ENCODE data around the gene UAP1. TPM values are rescaled to one million over a fixed set of nuclear protein-coding genes. Genes with fewer than 3 reads are reported as not detected.
"Not testable (repeated sequence)": the region's sequence is repeated elsewhere in the genome, so short reads cannot be mapped to it uniquely, and the experiment has no call there.

Gene UAP1
- total RNA-seq, 1 donor from 2014 or later: 24.0 TPM

- intact Hi-C loops (cut with micrococcal nuclease): no loop called here
Measured at GRCh38 chr1:162564762-162565218, 3.3 kb downstream of the UAP1 start.

GRCh38 chr1:162565460-162565859, 3.9 kb downstream of the UAP1 start:
- intact Hi-C loops (cut with micrococcal nuclease): no loop called here

GRCh38 chr1:162566870-162567269, 5.3 kb downstream of the UAP1 start:
- intact Hi-C loops (cut with micrococcal nuclease): no loop called here

- intact Hi-C loops (cut with micrococcal nuclease): no loop called here
Measured at GRCh38 chr1:162568802-162569201, 7.3 kb downstream of the UAP1 start.

GRCh38 chr1:162570718-162571117, 9.2 kb downstream of the UAP1 start:
- intact Hi-C loops (cut with micrococcal nuclease): no loop called here

GRCh38 chr1:162571121-162571520, 9.6 kb downstream of the UAP1 start:
- intact Hi-C loops (cut with micrococcal nuclease): not testable (repeated sequence)

GRCh38 chr1:162571696-162572095, 10.2 kb downstream of the UAP1 start:
- intact Hi-C loops (cut with micrococcal nuclease): no loop called here

GRCh38 chr1:162573136-162573535, 11.6 kb downstream of the UAP1 start:
- intact Hi-C loops (cut with micrococcal nuclease): no loop called here

- intact Hi-C loops (cut with micrococcal nuclease): no loop called here
Measured at GRCh38 chr1:162578071-162578700, 16.7 kb downstream of the UAP1 start.

GRCh38 chr1:162578936-162579335, 17.4 kb downstream of the UAP1 start:
- intact Hi-C loops (cut with micrococcal nuclease): no loop called here

- intact Hi-C loops (cut with micrococcal nuclease): no loop called here
Measured at GRCh38 chr1:162580308-162580707, 18.8 kb downstream of the UAP1 start.

- intact Hi-C loops (cut with micrococcal nuclease): not testable (repeated sequence)
Measured at GRCh38 chr1:162582901-162583300, 21.4 kb downstream of the UAP1 start.

- intact Hi-C loops (cut with micrococcal nuclease): not testable (repeated sequence)
Measured at GRCh38 chr1:162585101-162585500, 23.6 kb downstream of the UAP1 start.

GRCh38 chr1:162587347-162587746, 25.8 kb downstream of the UAP1 start:
- intact Hi-C loops (cut with micrococcal nuclease): no loop called here

GRCh38 chr1:162587761-162588260, 26.3 kb downstream of the UAP1 start:
- intact Hi-C loops (cut with micrococcal nuclease): no loop called here

GRCh38 chr1:162590101-162590500, 28.6 kb downstream of the UAP1 start:
- intact Hi-C loops (cut with micrococcal nuclease): no loop called here

- intact Hi-C loops (cut with micrococcal nuclease): no loop called here
Measured at GRCh38 chr1:162590686-162591085, 29.2 kb downstream of the UAP1 start.

- intact Hi-C loops (cut with micrococcal nuclease): no loop called here
Measured at GRCh38 chr1:162596514-162597170, 35.1 kb downstream of the UAP1 start.

GRCh38 chr1:162599451-162599850, 37.9 kb downstream of the UAP1 start:
- intact Hi-C loops (cut with micrococcal nuclease): no loop called here

- intact Hi-C loops (cut with micrococcal nuclease): not testable (repeated sequence)
Measured at GRCh38 chr1:162603117-162603516, 41.6 kb downstream of the UAP1 start.

- intact Hi-C loops (cut with micrococcal nuclease): no loop called here
Measured at GRCh38 chr1:162605225-162605927, 43.9 kb downstream of the UAP1 start.

GRCh38 chr1:162609306-162609705, 47.8 kb downstream of the UAP1 start:
- intact Hi-C loops (cut with micrococcal nuclease): no loop called here
